Cardiac fibroblast (primary cell): ENCODE results near the gene RBM45.
"Not testable (repeated sequence)": the region's sequence is repeated elsewhere in the genome, so short reads cannot be mapped to it uniquely, and the experiment has no call there.

Experiments used
- DNase-seq, 2 donors: peaks; one replicate each; pipeline versions ENCODE4 v3.0.0 to v3.0.0-alpha.2; 2010; ENCODE audit warnings: low read depth in 2 of 2
- H3K4me3 ChIP-seq, 2 donors: replicated peaks in 1 of 2; 1 replicate in 1 of 2; 2 replicates in 1 of 2; pipeline ENCODE4 v1.5.1; 2011; ENCODE audit warnings: low read depth in 2 of 2, low read length in 2 of 2, mild to moderate bottlenecking in 2 of 2, moderate library complexity in 1 of 2
- CTCF ChIP-seq: IDR thresholded peaks from one replicate; pipeline ENCODE4 v1.5.1; 2011; ENCODE audit warnings: low read depth, mild to moderate bottlenecking, low read length, inconsistent platforms

Gene RBM45

DNA sequence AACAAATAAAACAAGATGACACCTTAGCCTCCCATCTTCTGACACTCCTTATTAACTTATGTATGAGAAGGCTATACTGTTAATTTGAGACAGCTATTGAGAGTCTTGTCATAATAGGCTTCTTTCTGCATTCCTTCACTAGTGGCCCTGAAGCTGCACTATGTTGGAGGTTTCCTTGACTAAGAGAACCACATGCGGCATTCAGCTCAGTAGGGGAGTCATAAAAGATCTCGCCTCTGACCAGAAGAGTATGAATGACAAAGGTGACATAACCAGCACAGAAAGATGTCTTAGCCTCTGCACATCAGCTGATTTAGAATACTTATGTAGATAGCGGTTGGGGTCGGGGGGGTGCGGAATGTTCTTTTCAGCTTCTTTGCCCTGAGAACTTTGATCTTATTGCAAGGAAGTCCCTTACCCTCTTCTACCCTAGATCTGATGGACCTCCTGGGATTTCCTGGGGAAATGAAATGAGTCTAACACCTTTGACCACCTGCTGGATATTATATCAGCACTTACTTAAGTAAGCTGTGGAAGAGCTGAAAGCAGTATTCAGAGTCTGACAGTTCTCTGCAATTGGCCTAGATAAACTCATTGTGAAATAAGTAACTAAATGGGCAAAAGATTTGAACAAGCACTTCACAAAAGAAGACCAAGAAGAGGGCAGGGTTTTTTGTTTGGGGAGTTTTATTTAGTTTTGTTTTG, 24.2 kb downstream of the RBM45 start:
- no peak overlapping the region for H3K4me3 ChIP-seq
- no peak for TF ChIP-seq CTCF

GRCh38 chr2:178142274-178143065, 30.2 kb downstream of the RBM45 start:
- no peak overlapping the region for H3K4me3 ChIP-seq
- no peak for DNase-seq
- TF ChIP-seq CTCF = no peak

More for the DNA sequence above, 24.2 kb downstream of the RBM45 start:
- DNase-seq = no peak

GRCh38 chr2:178143481-178143880, 31.2 kb downstream of the RBM45 start:
- DNase-seq = no peak
- no peak overlapping the region for H3K4me3 ChIP-seq
- no peak for TF ChIP-seq CTCF

GRCh38 chr2:178152033-178152432, 39.8 kb downstream of the RBM45 start:
- DNase-seq = peak; percentile 34 to 39

GRCh38 chr2:178152542-178152941, 40.3 kb downstream of the RBM45 start:
- no peak for TF ChIP-seq CTCF
- no peak for DNase-seq
- no peak overlapping the region for H3K4me3 ChIP-seq

More at GRCh38 chr2:178152033-178152432, 39.8 kb downstream of the RBM45 start:
- H3K4me3 ChIP-seq = no peak overlapping the region
- TF ChIP-seq CTCF = no peak

GRCh38 chr2:178152977-178153376, 40.7 kb downstream of the RBM45 start:
- no peak for TF ChIP-seq CTCF
- no peak for DNase-seq
- H3K4me3 ChIP-seq = no peak overlapping the region

- not testable (repeated sequence) for DNase-seq, H3K4me3 ChIP-seq
These were observed 41.6 kb downstream of the RBM45 start for GRCh38 chr2:178153878-178154277.
